Inflammatory macrophage (primary cell): Measurements from ENCODE around the gene CD247.
A peak's percentile ranks its signal among the peaks of the same experiment; 100 is the strongest.

ENCODE experiments used
- DNase-seq, 2 donors: peaks; one replicate each; pipeline ENCODE4 v3.0.0-alpha.2; 2020 to 2022

CD247 gene

DNA sequence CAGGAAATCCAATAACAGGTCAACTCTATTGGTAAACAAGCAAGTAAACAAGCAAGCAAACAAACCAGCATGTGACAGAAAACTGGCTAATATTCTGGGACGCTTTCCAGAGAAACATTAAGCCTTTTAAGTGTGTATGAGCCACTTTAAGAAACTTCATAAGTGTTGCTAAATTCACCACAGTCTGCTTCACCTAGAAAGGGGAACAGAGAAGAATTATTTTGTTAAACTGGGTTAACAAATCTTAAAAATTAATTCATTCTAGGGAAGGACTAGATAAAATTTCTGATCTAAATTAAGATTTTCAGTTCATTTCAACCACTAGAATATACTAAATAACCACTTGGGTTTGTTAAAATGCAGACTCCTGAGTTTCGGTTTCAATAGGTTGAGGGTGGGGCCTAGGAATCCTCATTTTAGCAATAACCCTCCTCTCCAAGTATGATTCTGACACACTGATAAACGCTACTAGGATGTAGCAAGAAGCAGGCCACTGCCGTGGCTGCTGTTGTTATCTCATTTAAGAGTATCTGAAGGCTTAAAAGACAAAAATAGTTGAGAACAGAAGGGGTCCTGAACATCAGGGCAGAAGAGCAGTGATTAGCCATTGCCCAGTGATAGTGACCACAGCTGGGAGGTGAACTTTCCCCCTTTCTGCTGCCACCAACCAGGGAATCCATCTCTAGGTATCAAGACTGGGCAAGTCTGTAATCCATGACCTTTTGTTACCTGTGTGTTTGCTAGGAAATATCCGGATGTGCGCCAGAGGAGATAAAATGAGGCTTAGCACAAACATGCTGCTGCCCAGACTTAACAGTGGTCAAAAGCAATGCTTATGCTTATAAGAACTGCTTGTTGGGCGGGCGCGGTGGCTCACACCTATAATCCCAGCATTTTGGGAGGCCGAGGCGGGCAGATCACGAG lies 24.0 kb upstream of the CD247 start:
- peak; percentile 52 to 68 for DNase-seq

DNA sequence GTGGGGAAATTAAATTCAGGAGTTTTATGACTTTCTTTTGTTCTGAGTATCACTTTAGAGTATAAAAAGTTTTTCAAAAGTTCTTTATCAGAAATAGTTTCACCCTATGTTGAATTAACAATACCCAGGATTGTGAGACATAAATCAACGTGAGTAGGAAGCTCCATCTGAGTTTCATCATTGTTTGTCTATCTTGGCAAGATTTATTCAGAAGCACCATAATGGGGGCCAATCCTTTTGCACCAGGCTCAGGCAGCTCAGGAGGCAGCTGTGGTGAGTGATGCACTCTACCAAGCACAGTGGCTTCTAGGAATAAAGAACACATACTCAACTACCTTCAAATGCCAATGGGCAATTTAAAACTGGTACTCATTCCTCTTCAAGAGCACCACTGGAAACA lies 23.3 kb upstream of the CD247 start:
- DNase-seq, result no peak

DNA sequence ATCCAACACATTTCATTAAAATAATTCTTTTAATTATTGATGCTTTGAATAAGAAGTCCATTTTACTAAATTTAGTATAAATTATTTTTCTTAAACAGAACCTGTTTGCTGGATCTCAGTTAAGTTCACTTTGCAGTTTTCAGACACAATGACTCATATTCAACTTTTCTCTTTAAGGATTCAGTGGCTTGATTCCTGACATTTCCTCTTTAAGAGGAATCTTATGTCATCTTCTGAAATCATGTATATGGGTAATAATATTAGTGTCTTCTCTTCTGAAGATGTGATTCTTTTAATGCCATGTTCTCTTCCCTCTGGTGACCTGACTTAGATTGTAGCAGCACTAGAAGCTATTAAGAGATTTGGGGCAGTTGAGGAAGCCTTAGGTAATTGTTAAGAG lies 22.7 kb upstream of the CD247 start:
- peak in 1 of 2 donors; percentile 65 for DNase-seq

DNA sequence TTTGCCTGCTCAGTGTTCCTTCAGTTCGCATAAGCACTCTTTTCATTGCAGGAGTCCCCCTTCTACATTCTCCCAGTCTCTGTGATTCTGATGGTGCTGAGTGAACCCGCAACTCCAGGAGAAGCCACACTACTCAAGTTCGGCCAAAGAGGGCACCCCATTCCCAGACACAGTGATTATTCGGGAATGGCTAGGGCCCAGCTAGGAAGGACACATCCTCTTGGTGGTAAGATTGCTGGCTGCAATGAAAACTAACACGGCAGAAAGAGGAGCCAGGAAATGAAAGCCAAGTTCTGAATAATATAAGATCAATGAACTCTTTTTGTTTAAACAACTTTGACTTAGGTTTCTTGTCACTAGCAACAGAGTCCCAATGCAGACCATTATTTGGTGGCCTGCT lies 20.3 kb upstream of the CD247 start:
- DNase-seq, result no peak

DNA sequence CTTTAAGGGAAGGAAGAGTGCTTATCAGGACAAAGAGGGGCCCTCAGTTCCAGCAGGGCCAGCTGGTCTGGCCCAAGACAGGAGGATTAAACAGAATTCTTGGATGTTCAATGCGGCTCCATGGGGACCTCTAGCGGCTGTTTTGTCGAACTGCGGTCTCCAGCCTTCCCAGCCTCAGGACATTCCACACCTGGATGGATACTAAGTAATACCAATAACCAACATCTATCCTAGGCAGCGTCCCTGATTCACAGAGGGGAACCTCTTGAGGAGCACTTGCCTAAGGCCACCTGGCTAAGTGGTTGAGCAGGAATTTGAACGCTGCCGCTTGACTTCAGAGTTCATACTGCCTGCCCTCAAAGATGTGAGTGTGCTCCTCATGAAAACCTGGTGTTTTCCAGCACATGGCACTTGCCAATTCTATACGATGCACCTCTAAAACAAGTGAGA lies 15.5 kb upstream of the CD247 start:
- peak; percentile 54 to 60 for DNase-seq

DNA sequence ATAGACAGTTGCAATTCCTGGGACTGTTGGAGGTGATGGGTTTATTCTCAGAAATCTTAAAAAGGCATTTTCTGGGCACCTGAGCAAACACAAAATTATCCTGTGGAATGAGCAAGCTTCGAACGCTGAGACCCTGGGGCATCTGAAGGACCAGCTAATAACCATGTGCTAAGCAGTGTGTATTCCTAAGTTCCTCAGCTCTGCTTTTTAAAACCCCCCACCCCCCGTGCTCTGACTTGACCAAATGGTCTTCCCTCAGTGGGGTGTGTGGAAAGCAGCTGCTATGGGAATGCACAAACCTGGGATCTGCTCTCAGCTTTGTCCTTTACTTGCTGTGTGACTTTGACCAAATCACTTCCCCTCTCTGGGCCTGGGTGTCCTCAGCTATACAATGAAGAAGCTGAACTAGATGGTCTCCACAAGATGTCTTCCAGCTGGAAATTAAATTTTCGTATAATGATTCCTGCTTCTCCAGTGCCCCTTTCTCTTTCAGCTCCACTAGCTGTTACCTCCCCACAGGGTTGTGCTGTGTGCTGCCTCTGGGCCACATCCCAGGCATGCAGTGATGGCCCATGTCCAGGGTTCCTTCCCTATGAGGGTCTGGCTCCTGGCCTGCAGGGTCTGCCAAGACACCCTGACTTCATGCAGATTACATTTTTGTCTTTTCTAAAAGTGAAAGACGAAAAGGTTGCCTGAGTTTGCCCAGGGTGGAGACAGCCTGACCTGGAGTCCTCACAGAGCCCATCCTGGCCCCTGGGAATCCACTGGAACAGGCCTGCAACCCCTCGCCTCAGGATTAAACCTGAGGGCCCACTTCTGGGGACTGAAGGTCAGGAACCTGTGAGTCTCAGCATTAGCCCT lies 14.9 kb upstream of the CD247 start:
- DNase-seq, result no peak

DNA sequence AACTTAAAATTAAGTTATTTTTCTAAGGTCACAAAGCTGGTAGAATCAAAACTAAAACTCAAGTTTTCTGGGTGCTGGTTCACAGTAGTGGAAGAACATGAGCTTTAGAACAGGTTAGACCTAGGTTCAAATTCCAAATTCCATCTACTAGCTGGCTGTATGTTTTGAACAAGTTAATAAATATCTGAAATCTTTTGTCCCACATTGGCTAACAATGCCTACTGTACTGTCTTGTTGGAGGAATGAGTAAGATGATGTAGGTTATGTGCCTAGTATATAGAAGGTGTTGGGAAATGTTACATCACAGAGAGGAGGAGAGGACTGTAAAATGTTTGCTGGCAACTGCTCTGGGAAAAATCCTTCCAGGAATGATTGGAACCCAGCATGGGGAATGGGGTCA lies 14.0 kb upstream of the CD247 start:
- no peak for DNase-seq

DNA sequence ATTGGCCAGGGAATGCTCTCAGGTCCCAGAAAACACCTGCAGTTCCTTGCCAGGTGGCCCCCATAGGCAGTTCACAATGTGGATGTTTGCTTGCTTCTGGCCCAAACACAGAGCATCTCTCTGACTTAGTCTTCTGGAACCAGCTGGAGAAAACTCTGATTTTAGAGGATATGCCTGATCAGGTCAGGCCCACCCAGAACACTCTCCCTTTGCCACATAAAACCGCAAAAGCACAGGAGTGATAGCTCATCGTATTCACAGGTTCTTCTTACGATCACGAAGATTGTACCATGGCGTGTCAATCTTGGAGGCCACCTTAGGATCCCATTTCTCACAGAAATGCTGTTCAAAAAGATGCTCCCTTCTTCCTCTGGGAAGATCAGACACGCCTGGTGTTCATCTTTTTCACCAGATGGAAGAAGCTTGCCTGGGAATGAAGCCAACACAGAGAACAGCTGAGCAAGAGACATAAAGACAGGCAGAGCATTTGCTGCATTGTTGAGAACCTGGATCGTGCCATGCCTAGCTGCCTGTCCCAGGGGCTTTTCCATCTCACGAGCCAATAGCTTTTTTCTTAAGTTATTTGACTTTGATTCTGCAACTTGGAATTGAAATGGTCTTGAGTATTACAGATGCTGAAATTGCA lies 11.6 kb upstream of the CD247 start:
- no peak for DNase-seq

DNA sequence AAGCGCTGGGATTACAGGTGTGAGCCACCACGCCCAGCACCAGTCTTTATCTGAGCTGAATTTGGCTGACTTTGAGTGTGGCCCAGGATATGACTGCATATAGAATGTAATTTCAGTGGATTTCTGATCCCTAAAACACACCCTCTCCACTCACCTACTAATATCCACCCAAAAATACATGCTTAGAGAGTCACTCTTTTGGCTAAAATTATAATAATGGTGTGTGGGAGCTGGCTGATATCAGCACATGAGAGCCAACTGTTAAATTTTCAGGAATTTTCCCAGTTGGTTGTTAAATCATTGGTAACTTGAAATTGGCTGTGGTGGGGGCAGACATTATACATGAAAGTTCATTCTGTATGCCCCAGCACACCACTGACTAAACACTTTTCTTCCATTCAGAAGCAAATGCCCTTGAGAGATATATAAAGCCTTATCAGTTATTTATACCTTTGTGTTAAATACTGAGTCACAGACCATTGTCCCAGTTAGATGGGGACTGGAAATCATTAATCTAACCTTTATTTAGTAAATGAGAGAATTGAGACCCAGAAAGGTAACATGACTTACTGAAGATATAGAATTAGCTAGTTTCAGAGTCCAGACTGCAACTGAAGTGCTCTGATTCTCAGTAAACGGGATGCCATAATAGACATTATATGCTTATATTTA lies 9.9 kb upstream of the CD247 start:
- no peak for DNase-seq

DNA sequence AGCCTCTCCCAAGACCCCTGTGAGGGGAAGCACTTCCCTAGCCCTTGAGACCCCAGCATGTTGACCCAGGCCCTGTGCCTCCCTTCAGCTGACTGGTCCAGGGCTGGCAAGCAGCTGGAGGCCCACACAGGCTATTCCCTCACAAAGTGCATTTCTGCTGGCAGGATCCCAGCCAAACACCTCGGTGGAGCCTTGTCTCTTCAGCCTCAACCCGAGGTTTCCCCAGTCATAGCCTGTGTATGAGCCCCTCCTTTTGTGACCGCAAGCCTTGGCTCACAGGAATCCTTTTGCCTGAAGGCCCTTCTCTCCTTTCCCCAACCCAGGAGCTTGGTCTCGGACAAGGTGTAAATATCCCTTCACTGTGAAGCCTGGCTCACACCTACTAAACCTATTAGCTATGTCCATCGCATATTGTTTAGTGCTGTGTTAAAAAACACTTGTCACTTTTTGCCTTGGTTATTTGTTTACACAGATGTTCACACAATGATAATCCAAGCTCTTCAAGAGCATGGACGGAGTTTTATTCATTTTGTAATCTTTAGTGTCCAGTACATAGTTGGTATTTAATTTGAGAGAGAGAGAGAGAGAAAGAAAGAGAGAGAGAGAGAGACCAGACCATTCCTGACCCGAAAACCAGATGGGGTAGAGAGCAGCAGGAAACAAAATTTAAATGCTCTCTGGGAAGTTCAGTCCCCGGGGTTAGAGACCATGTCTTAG lies 8.5 kb upstream of the CD247 start:
- no peak for DNase-seq

DNA sequence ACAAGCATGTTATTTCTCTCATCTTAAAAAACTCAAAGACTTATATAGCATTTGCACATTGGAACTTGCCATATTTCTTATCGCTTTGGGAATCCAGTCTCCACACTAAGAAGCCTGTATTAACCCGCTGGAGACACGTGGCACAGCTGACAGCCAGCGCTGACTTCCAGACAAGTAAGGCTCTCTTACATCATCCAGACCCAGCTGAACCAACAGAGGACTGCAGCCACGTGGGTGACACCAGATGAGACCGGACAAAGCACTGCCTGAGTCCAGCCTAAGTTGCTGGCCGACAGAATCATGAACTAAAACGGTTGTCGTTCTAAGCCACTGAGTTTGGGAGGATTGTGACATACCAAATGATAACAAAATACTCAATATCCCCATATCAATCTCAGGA lies 6.3 kb upstream of the CD247 start:
- no peak for DNase-seq

DNA sequence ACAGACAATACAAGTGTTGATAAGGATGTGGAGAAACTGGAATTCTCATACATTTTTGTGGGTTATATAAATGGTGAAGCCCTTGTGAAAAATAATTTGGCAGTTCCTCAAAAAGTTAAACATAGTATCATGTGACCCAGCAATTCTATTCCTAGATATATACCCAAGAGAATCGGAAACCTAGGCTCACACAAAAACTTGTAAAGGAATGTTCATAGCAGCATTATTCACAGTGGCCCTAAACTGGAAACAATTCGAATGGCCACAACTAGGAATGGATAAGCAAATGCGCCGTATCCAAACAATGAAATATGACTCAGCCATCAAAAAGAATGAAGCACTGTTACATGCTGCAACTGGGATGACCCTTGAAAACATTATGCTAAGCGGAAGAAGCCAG lies 3.9 kb upstream of the CD247 start:
- DNase-seq, result no peak

DNA sequence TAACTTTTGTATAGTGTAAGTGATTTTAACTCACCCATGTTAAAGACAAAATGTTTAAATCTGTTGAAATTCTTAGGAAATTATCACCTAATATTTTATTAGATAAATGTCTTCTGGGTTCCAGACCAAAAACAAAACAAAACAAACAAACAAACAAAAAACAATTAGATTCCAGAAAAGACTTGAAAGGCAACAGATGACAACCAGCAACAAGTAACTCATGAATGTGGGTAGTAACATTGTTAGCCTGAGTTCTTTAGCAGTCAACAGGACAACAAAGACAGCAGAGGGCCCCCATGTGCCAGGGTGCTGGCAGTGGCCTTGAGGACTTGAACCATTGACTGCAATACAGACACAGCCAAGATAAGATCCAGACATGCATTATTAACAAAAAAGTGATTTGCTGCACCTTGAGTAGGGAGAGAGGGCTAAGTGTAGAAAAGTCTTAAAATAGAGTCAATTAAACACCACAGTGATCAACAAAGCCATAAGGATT lies 2.4 kb upstream of the CD247 start:
- peak in 1 of 2 donors; percentile 41 for DNase-seq

DNA sequence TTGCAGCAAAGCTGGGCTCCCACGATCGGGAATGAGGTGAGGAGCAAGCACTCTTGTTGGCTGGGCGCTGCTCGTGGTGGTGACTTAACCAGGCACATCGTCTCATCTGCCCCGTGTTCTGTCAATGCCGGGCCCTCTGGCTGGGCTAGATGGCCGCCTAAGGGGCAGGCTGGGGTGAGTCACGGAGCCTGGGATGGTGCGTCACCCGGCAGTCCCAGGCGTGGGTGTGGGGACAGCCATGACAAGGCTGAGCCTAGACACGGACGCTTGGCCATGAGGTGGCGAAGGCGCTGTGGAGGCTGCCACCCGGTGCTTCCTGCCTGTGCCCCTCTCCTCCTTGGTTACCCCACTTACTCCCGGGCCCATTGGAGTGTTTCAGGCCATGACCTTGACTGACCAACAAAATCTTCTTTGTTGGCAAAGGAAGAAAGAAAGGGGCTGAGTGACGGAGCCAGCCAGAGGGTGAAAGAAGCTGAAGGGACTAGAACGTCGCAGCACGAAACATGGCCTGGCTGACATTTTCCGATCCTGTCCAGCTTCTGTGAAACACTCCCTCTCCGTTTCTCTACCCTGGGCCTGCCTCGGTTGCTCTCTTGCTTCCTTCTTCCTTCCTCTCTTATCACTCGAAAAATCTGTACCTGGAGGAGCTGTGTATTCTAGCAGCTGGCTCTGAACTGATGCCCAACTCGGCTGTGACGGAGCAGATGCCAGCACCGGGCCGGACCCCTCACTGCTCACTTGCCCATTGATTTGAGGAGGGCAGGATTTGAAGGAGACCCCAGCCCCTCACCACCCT lies 596 bp downstream of the CD247 start:
- no peak for DNase-seq

DNA sequence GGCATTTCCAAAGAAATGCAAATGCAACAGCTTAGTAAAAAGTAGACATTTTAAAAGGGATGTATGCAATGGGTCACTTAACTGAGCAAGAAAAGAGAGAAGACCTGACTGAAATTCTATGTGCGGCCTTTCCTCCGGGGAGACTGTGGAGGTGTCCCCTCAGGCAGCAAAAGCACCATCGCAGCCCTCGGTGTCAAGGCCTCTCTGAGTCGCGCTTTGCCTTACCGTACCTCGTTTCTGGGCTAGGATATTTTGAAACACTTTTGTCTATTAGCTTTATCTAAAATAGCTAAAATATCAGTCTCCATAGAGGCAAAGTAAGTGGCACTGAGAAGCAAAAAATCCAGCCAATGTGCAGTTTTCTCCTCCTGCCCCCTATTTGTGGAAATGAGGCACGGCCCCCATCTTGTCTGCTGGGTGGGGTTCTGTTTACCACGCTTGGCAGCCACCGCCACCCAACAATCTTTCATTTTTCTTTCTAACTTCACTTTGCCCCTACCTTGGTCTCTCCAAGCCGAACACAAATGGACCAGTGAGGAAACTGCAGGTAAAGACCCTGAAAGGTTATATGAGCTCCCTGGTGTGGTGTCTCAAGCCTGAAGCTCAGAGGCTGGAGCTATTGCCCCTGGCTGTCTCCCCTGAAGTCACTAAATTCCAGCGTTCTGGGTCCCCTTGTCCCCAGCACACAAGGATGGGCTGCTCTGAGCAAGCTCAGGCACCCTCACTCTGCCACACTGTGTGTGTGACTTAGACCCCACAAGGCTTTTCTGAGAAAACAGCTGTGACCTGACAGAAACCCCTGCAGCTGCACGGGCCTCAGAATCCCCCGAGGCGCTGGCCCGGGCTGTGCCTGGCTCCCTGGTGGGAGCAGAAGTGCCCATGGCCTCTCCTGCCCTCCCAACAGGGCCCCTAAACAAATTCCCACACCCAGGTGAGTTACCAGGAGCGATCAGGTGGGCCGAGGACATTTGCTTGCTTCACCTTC lies 1.6 kb downstream of the CD247 start:
- no peak for DNase-seq

DNA sequence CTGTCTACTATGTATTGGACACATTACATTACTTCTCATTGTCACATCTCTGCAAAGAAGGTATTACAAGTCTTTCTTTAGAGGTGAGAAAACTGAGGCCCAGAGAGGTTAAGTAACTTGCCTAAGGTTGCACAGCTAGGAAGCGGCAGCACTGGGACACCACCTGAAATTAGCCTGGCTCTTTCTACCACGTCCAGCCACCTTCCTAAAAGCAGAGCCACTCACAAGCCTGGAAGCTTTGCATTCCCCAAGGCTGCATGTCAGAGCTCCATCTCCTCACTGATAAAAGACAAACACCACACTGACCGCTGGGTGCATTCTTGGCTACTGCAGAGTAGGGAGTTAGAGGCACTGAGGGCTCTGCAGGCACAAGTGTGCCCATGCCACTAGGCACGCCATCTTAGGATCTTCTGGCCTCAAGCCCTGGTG lies 2.4 kb downstream of the CD247 start:
- no peak for DNase-seq

DNA sequence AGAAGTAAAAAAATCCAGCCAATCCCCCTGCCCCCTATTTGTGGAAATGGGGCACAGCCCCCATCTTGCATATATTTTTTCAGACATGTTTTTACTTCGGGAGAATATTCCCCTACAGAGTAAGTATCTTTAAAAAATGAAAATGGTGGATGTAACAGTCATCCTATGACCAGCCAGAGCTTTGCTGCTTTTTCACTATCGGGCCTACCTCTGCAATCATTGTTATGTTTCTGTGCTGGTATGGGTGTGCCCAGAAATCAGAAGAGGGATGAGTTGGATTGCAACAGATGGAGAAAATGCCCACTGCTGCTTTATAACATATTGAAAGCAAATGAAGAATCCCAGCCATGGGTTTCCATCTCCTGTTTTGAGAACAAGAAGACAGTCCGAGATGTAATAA lies 2.9 kb downstream of the CD247 start:
- DNase-seq, result no peak

DNA sequence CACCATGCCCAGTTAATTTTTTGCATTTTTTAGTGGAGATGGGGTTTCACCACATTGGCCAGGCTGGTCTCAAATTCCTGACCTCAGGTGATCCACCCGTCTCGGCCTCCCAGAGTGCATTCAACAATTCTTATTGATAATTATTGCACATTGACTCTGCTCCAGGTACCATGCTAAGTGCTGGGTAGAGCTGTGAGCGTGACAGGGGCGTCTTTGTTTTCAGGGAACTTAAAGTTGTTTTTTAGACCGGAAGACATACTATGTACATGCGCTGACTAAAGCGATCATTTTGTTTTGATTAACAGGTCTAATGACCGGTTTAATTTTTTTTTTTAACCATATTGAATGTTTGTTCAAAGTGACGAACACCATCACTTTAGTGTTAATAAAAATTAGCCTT lies 4.0 kb downstream of the CD247 start:
- no peak for DNase-seq

DNA sequence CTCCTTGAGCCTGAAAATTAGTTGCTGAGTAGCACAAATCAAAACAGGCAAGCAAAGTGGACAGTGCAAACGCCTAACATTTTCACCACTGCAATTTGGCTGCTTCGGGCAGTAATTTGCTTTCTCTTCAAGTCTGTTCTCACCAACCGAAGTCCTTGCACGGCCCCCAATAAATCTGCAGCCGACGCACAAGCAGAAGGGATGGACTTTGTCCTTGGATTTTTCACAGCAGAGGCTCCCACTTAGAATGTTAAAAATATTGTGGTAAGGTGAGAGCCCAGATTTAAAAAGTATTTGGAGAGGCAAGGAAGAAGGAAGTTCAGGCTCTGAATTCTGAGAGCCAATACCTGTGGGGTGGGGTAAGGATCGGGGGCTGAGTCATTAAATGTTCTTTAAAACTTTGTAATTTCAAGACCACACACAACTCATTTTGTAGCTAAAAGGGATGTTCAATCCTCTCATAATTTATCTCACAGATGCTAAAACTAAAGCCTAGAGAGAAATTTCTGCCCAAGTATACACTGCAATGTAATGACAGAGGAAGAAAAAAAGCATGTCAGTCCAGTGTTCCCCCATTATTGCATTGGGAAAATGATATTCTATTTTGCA lies 6.2 kb downstream of the CD247 start:
- no peak for DNase-seq
